Measurements from ENCODE around the gene GPRC5A. TPM values are rescaled to one million over a fixed set of nuclear protein-coding genes. Genes with fewer than 3 reads are reported as not detected.
A peak's percentile ranks its signal among the peaks of the same experiment; 100 is the strongest.

The GPRC5A gene
- total RNA-seq, 1 donor from 2014 or later: 28.7 TPM

- no peak for TF ChIP-seq CTCF (IDR thresholded peaks at IDR 0.05; ENCODE audit: insufficient read depth, low read length, poor library complexity, severe bottlenecking)
- H3K36me3 ChIP-seq (ENCODE audit: control insufficient read depth, insufficient read depth, low read length): peaks cover 2% of the 10 kb centered on the region
- no peak overlapping the region for H3K4me3 ChIP-seq (ENCODE audit: low read depth, low read length)
- H3K27me3 ChIP-seq (ENCODE audit: control insufficient read depth, insufficient read depth, low read length): no peaks in the 10 kb centered on the region
- DNase-seq (ENCODE audit: low read depth): no peak
These were observed 18.0 kb downstream of the GPRC5A start for GRCh38 chr12:12909228-12909994.

GRCh38 chr12:12909995-12910420 lies 18.6 kb downstream of the GPRC5A start:
- Histone ChIP-seq H3K27me3 (ENCODE audit: control insufficient read depth, insufficient read depth, low read length) (no peaks in the 10 kb centered on the region), H3K4me3 (ENCODE audit: low read depth, low read length) (no peak overlapping the region), H3K36me3 (ENCODE audit: control insufficient read depth, insufficient read depth, low read length) (peaks cover 2% of the 10 kb centered on the region)

GRCh38 chr12:12912711-12913110 lies 21.3 kb downstream of the GPRC5A start:
- Histone ChIP-seq H3K36me3 (ENCODE audit: control insufficient read depth, insufficient read depth, low read length) (peaks cover 2% of the 10 kb centered on the region), H3K4me3 (ENCODE audit: low read depth, low read length) (no peak overlapping the region), H3K27me3 (ENCODE audit: control insufficient read depth, insufficient read depth, low read length) (no peaks in the 10 kb centered on the region)
- no peak for TF ChIP-seq CTCF (IDR thresholded peaks at IDR 0.05; ENCODE audit: insufficient read depth, low read length, poor library complexity, severe bottlenecking)
- no peak for DNase-seq (ENCODE audit: low read depth)

More at GRCh38 chr12:12909995-12910420, 18.6 kb downstream of the GPRC5A start:
- no peak for DNase-seq (ENCODE audit: low read depth)
- TF ChIP-seq CTCF (IDR thresholded peaks at IDR 0.05; ENCODE audit: insufficient read depth, low read length, poor library complexity, severe bottlenecking): no peak

GRCh38 chr12:12915656-12916055 lies 24.3 kb downstream of the GPRC5A start:
- H3K27me3 ChIP-seq (ENCODE audit: control insufficient read depth, insufficient read depth, low read length): no peaks in the 10 kb centered on the region
- H3K4me3 ChIP-seq (ENCODE audit: low read depth, low read length): no peak overlapping the region
- no peaks in the 10 kb centered on the region for H3K36me3 ChIP-seq (ENCODE audit: control insufficient read depth, insufficient read depth, low read length)
- DNase-seq (ENCODE audit: low read depth): no peak
- no peak for TF ChIP-seq CTCF (IDR thresholded peaks at IDR 0.05; ENCODE audit: insufficient read depth, low read length, poor library complexity, severe bottlenecking)

- no peak for DNase-seq (ENCODE audit: low read depth)
- no peak overlapping the region for H3K4me3 ChIP-seq (ENCODE audit: low read depth, low read length)
- peak; percentile 88 for TF ChIP-seq CTCF (IDR thresholded peaks at IDR 0.05; ENCODE audit: insufficient read depth, low read length, poor library complexity, severe bottlenecking)
- H3K36me3 ChIP-seq (ENCODE audit: control insufficient read depth, insufficient read depth, low read length): no peaks in the 10 kb centered on the region
- H3K27me3 ChIP-seq (ENCODE audit: control insufficient read depth, insufficient read depth, low read length): no peaks in the 10 kb centered on the region
These were observed 25.0 kb downstream of the GPRC5A start for GRCh38 chr12:12916135-12916944.
